NCI-H510A treated with DMSO at 0.1 percent for 48 hours (cell line): Measurements from ENCODE around the gene CPLX1.

Experiments
- DNase-seq: peaks from one replicate; lab custom pipeline; 2025; lab: John Stamatoyannopoulos, UW

Gene CPLX1

DNA sequence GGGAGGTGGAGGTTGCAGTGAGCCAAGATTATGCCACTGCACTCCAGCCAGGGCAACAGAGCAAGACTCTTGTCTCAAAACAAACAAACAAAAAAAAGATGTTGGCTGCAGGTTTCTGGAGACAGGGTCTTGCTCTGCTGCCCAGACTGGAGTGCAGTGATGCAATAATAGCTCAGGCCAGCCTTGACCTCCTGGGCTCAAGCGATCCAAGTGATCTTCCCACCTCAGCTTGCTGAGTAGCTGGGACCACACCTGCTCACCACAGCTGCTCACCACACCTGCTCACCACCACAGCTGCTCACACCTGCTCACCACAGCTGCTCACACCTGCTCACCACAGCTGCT lies 29.9 kb upstream of the CPLX1 start:
- DNase-seq, result no peak

DNA sequence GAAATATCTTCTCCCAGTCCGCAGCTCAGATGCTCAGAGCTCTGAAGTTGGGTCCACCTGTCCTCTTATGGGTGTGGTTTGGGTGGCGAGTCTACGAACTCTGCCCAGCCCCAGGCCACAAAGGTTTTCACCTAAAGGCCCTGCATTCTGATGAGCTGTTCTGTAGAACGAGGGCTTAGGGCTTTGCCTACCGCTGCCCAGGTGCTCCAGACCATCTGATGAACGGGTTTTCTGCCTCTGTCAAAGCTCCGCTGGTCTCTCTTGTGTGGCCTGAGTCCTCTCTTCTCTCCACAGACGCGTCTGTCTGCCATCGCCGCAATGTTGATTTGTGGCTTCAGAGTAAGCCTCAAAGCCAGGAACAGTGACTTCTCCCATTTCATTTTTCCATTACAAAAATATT lies 28.4 kb upstream of the CPLX1 start:
- DNase-seq, result no peak

DNA sequence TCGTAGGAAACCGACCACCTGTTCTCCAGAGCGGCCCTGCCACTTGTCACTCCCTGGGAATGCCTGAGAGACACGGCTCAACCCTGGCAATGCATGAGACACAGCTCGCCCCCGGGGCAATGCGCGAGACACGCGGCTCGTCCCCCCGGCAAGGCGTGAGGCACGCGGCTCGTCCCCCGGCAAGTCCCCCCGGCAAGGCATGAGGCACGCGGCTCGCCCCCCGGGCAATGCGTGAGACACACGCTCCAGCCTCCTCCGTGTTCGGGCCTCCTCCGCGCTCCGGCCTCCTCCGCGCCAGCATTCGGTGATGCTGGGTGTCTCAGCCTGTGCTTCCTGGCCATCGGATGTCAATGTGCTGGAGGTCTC lies 27.5 kb upstream of the CPLX1 start:
- DNase-seq, result no peak

DNA sequence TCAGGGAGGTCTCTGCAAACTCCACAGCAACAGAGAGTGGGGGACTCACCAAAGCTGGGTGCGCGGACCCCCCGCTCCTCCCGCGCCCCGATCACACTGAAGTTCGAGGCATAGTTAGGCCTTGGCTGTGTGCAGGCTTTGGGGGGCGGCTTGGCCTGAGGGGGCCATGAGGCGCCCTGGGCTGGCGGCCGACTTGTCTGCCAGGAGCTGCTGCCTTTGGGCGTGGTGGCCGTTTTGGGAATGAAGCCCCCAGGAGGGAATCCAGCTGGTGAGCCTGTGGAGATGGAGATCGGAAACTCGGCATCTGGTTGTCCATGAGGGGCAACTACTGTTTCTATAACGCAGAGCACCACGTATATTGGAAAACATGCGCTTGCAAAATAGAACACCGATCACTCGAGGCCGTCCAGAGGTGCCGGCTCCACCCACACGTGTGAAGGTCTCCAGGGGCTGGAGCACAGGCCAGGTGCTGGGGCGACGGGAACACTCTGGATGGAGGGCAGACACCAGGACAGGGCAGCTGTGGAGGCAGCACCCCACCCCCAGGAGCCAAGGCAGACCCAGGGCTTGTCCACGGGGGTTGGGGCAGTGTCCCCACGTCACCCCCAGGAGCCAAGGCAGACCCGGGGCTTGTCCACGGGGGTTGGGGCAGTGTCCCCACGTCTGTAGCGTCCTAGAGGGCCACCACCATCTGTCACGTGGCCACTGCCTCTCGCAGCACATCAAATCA lies 25.9 kb upstream of the CPLX1 start:
- DNase-seq, result no peak

DNA sequence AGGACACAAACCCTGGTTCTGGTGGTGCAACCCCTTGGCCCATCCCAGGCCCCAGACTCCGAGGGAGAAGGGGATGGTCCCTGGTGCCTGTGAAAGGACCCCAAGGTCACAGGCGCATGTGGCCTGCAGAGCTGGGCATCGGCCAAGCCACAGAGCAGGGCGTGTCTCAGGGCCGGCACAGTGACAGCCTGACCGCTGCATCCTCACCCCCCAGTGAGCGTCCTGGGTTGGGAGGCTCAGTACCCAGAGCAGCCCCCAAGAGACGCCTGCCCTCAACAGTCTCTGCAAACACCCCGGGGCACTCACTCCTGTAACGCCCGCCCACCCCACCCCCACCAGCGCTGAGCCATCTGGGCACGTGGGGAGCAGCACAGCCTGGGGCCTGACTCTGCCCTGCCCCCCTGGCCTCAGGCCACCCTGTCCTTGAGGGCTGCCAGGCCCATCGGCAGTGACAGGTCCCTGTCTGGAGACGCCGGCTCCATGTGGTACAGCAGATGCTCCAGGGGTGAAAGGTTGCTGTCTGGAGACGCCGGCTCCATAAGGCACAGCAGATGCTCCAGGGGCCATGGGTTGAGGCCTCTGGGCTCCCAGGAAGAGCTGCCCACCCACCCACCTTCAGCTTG lies 24.5 kb upstream of the CPLX1 start:
- no peak for DNase-seq

DNA sequence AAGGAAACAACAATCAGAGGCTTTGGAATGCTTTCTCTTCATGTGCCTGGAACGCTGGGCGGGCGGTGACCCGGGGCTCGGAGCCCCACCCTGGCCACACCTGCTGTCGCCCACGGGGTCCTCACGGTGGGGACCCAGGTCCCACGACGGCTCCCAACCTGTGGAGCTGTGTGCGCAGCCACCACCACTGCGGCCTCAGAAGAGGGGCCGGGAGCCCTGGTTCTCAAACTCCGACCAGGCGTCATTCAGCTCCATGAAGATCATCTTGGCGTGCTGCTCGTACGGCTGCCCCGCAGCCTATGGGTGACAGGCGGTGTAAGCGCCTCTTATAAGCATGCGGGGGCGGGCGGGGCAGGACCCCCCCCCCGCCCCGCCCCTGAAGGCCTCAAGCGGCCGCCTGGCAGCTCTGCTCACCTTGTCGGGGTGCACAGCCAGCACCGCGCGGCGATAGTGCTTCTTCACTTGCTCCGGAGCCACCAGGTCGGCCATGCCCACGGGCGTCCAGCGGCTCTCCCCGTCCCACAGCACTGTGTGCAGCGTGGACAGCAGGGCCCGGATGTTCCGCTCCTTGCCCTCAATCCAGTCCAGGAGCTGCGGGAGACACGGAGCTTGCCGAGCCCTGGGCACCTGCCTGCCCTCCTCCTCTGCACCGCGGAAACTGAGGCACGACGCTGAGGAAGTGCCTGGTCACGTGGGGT lies 23.7 kb upstream of the CPLX1 start:
- no peak for DNase-seq

DNA sequence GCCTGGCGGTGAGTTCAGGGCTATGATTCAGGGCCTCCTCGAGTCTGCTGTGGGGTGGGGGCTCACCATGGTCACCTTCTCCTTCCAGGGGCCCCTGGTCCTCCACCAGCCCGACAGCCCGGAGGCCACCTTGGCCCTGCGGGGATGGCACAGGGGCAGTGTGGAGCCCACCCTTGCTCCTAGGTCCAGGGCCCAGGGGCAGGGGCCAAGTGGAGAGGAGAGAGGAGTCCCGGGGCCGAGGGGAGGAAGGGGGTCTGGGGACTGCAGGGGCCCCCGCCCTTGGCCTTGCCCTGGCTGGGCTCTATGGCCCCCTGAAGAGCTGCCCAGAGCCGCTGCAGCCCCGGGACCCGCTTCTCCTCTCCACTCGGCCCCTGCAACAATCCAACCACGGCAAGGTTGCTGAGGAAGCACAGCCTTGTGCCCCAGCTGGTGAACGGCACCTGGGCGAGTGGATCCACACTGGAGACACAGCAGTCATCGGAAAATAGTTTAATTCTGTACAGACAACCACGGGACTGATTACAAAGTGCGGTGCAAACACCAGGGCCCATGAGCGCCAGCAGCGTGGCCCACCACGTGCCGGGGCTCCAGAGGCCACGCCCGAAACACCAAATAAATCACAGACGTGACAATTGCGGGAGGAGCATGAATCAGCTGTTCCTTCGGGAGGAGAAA lies 23.0 kb upstream of the CPLX1 start:
- no peak for DNase-seq

DNA sequence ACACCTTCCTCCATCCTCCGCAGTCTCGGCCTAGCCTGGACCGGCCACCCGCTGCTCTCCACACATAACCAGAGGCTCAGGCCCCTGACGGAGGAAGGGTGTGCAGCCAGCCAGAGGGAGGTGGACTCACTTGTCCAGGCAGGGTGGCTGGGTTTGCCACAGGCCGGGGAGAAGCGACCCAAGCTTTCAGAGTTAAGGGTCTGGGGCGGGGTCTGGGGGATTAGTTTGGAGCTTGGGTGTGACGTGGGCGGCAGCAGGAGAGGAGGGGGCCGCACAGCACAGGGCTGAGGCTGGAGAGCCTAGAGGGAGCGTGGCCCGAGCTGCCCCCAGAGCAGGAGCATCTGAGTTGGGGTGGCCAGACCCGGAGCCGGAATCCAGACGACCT lies 22.4 kb upstream of the CPLX1 start:
- DNase-seq, result no peak

DNA sequence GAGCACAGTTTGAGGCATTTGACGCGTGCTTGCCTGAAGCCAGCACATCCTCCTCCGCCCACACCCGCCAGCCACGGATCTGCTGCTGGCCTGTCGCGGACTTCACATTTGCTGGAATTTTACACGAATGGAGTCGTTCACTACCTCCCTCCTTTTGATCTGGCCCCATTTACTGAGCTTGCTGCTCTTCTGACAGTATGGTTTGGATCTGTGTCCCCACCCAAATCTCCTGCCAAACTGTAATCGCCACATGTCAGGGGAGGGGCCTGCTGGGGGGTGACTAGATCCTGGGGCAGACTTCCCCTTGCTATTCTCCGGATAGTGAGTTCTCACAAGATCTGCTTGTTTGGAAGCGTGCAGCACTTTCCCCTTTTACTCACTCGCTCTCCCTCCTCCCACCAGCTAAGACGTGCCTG lies 19.9 kb upstream of the CPLX1 start:
- DNase-seq, result no peak

DNA sequence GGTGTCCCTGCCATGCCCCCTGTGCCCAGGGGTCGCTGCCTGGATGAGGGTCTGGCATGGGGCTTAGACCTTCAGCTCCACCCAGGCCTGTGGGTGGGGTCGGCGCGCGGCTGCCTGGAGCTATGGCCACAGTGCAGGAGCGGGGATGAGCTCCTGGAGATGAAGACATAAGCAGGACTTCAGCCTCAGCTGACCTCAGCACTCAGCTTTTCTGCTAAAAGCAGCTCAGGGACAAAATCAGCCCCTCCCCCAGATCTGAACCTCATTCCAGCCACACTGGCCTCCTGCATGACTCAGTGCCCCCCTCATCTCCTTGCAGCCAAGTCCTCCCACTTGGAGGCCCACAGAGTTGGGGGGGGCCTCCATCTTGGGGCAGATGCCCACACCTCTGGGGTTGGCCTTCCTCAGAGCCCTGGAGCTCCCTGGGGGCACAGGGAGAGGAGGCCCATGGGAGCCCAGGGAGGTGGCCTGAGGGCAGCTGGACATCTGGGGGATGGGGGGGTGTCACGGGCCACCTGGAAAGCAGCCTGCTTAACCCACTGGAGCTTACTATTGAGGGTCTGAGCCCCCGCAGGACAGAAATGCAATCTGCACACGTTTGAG lies 19.4 kb upstream of the CPLX1 start:
- no peak for DNase-seq

DNA sequence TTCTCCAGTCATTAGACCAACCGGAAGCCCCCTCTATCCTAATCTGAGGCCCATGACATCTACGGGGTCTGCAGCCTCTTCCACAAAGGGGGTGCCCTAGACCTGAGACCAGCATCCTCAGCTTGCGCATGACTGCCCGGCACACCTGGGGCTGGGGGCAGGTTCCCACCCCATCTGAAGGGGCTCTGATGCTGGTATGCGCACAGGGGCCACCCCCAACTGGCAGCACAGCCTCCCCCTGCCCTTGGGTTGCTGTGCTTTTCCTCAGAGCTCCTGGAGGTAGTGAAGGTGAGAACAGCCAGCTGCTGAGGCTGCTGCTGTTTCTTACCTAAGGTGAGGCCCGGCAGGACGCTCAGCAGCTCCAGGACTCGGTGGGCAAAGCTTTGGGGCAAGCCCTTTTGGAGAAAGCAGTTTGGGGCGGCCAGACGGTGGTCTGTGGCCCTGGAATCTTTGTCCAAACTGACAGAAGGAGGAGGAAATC lies 18.9 kb upstream of the CPLX1 start:
- DNase-seq, result no peak

DNA sequence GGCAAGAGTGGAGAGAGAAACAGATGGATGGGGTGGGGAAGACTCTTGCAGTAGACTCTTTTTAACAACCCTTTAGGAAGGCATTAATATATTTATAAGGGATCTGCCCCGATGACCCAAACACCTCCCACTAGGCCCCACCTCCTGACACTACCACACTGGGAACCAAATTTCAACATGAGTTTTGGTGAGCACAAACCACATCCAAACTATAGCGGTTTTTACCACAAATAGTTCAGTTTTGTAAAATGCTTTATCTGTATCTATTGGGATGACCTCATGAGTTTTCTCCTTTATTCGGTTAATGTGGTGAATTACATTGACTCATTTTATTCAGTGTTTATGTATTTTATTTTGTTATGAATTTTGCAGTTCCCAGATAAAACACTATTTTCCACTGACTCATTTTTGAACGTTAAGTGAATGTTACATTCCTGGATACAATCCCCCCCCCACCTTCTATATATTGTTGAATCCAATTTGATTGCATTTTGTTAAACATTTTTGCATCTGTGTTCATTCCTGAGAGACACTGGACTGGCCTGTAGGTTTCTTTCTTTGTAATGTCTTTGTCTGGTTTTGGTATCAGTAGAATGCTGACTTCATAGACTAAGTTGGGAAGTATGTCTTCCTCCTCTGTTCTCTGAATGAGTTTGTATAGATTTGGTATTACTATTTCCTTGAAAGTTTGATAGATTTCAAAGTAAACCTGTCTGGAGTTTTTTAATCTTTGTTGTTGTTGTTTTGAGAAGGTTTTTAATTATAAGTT lies 13.9 kb upstream of the CPLX1 start:
- no peak for DNase-seq

DNA sequence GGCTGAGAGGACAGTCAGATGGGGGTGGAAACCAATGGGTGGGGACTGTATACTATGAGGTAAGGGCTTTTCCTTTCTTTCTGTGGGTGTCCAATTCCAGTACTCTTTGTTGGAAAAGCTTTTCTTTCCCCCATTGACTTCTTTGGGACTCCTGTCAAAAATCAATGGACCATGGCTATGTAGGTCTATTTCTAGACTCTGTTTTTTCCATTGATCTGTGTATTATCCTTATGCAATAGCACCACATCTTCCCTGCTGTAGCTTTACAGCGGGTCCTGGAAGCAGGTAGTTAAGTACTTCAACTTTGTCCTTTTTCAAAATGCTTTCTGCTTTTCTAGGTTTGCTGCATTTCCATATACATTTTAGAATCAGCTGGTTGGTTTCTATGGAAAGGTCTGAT lies 11.8 kb upstream of the CPLX1 start:
- DNase-seq, result no peak

DNA sequence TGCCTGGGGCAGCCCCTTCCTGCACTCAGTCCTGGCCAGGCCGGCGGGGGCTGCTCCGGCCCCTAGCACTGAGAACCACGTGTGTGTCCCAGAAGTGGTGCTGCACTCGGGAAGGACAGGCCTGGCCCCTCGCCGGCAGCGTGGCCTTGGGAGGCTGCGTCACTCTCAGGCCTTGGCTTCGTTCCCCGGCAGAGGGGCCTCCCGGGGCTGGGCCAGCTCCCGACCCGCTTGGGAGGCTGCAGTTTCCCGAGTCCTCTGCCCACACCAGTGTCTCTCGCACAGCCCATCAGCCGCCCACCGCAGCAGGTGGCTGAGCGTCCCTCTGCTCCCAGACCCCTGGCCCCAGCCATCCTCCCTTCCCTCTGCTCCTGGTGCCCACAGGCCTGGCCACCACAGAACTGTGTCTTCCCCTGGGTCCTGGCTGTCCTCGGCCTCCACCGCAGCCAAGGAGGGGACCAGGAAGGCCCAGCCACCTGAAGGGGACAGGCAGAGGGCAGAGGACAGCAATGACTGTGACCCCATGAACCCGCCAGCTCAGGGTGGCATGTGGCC lies 10.9 kb upstream of the CPLX1 start:
- DNase-seq, result no peak

DNA sequence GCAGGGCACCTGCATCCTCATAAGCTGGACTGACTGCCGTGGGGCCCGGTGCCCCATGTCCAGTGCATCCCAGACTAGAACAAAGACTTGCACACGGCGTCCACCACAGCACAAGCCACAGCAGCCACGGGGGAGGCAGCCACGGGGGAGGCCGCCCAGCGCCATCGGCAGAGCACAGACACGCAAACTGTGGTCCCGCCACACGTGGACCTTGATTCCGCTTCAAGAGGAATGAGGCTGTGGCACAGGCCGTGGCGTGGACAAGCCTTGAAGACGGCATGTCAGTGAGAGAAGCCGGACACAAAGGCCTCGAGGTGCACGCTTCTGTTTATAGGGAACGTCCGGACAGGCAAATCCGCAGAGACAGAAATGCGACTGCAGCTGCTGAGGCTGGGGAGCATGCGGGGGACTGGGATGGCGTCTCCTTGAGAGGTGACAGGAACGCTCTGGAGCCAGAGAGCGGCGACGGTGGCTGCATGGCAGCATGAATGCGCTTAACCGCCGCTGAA lies 10.1 kb upstream of the CPLX1 start:
- no peak for DNase-seq

DNA sequence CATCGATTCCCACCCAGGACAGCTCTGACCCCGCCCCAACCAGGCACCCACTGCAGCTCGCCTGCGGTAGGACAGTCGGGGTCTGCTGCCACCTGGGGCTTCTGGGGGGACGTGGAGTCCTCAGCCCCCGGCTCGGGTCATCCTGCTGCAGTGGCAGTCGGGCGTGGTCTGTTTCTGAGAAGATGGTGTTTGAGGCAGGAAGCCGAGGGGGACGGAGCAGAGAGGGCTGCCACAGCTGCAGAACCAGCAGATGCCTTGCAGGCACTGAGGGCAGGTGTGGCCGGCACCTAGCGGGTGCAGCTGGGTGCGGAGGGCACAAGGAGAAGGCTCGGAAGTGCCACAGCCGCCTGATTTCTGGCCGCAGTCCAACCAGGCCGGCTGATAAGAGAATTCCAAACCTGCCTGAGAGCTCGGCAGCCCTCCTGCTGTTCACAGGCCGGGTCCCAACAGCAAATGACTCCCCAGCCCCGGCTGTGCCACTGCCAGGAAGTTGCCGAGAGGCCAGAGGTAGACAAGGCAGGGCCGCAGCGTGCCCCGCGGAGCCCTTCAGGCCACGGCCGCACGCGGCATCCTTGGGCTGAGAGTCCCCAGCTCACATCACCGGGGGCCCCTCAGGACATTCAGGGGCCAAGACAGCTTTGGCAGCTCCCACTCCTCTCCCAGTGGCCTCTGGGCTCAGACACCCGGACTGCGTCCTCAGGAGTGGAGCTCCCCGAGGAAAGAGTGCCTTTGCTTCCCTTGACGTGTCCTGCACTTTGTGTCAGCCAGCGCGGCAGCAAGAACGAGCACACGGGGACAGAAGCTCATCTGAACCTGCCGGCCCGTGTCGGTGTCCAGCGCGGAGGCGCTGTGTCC lies 9.4 kb upstream of the CPLX1 start:
- DNase-seq, result peak; percentile 15

DNA sequence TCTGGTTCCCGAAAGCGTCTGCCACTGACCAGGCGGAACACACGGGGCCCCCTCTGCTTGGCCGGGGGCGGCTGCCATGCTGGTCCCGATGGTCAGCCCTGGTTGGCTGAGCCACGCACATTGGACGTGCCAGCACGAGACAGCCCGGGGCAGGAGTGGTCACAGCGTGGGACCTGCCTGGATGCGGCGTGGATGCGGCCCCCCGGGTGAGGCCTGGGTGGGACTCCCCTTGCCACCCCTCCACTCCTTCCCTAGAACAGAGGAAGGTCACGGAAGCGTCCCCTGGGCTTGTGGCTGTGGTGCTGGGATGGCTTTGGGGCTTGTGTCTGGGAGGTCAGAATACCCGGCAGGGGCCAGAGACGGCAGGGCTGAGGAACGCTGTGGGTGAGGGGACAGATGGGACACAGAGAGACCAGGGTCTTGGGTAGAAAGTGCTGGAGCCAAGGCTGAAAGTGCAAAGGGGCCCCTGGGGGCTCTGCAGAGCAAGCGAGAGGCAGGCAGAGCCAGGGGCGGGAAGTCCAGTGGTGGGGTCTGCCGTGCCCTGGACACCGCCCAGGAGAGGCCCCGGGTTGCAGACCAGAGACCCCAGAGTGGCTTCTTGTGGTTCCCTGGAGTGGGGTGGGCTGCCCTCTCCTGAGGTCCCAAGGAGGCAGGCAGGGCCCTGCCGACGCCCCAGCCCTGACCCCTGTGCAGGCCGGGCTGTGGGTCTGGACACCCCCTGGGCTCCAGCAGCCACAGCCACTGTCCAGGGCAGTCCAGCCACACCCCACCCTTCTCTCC lies 8.6 kb upstream of the CPLX1 start:
- DNase-seq, result no peak

DNA sequence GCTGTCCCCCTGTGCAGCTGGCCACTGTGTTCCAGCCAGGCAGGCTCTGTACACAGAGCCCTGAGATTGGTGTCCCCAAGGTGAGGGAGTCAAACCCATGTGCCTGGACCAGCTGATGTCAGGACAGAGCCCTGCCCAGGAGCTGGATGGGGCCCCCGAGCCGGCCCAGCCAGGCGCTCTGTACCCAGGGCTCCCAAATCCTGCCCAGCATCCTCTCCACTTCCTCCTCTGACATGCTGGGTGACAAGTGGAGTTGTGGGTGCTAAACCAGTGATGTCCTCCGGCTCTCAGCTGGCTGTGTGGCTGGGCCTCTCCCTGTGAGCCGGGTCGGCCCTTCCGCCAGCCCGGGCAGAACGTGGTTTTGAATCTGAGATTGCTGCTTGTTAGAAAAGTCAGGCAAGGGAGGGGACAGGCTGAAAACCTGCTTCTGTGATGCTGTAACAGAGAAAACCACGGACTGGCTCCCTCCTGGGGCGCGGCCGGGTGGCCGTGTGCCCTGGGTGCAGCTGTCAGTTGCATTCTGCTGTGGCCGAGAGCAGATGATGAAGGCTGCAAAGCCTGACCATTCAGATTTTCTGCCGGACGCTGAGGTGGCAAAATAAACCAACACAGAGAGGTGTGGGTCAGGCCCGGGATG lies 7.9 kb upstream of the CPLX1 start:
- DNase-seq, result no peak

DNA sequence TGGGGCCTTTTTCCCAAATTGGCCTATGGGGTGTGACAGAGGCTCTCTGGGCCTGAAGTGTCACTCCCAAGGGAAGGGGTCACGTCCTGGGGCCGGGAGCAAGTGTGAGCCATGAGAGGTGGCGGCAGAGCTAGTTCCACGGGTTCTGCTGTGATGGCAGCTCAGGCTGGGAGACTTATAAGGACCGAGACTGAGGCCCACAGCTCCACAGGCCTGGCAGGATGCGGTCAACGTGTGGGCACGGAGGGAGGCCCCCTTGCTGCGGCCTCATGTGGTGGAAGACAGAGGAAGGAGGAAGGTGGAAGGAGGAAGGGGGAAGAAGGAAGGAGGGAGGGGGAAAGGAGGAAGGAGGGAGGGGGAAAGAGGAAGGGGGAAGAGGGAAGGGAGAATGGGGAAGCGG lies 7.2 kb upstream of the CPLX1 start:
- DNase-seq, result no peak
